HEK293T (cell line): Measurements from ENCODE around the gene NINL.

Experiments used
- ARNT ChIP-seq: fragments of 450-650 bp; IDR thresholded peaks from 2 replicates; pipeline ENCODE4 v1.6.1; 2017; ENCODE audit warnings: mild to moderate bottlenecking
- NFRKB ChIP-seq: fragments of 450-650 bp; IDR thresholded peaks from 2 replicates; pipeline ENCODE4 v1.6.1; 2016; ENCODE audit warnings: mild to moderate bottlenecking, moderate library complexity

GRCh38 chr20:25407311-25408169, 177.8 kb downstream of the NINL start, which contains the start of gene GINS1:
- TF ChIP-seq ARNT (no peak), NFRKB (no peak)
